Astrocyte of the cerebellum (primary cell): ENCODE measurements around the gene STT3B.

ENCODE experiments used
- DNase-seq: peaks from one replicate; pipeline ENCODE4 v3.0.0-alpha.2; 2011; ENCODE audit warnings: low read depth
- H3K4me3 ChIP-seq: 2 replicates; pipeline ENCODE4 v1.5.1; 2011; ENCODE audit warnings: mild to moderate bottlenecking, low read depth, low read length, moderate library complexity
- in situ Hi-C: cut with HindIII; loops from 2 replicates; pipeline ENCODE4 v1.10.0; 2017; ENCODE audit warnings: low sequenced_read_pairs
- TF ChIP-seq, protein P1 (sequence below): IDR thresholded peaks from 2 replicates; pipeline ENCODE4 v1.5.1; 2012; ENCODE audit warnings: low read length, low read depth, moderate library complexity, mild to moderate bottlenecking; ENCODE audit errors: missing control alignments

STT3B gene

DNA sequence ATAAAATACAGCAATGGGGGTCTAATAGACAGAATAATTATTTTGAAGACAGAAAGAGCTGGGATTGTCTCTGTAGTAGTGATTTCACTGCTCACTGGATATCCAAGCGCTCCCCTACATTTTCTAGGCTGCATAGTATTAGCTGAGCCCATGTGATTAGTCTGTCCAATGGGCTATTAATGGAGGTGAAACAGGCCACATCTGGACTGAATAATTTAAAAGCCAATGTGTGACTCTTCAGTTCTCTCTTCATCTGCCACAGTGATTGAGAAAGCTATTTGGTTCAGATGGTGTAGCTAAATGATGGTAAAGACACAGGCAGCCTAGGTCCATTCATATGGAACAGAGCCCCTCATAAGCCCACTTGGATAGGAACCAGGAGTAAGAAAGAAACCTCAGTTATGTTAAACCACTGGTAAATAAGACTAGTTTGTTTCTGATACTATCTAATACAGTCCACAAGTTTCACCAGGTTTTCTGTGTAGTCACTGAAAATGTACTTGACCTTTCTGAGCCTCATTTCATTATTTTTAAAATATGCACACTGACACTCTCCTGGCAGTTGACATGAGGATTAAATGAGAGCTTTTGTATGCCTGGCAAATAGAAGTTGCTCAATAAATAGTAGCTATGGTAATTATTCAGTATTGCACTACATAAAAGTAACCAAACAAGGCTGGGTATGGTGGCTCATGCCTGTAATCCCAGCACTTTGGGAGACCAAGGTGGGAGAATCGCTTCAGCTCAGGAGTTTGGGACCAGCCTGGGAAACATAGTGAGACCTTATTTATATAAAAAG lies 17.0 kb upstream of the STT3B start:
- H3K4me3 ChIP-seq, result no peak overlapping the region
- DNase-seq, result no peak
- in situ Hi-C loops, result no loop called here
- TF ChIP-seq, protein P1, sequence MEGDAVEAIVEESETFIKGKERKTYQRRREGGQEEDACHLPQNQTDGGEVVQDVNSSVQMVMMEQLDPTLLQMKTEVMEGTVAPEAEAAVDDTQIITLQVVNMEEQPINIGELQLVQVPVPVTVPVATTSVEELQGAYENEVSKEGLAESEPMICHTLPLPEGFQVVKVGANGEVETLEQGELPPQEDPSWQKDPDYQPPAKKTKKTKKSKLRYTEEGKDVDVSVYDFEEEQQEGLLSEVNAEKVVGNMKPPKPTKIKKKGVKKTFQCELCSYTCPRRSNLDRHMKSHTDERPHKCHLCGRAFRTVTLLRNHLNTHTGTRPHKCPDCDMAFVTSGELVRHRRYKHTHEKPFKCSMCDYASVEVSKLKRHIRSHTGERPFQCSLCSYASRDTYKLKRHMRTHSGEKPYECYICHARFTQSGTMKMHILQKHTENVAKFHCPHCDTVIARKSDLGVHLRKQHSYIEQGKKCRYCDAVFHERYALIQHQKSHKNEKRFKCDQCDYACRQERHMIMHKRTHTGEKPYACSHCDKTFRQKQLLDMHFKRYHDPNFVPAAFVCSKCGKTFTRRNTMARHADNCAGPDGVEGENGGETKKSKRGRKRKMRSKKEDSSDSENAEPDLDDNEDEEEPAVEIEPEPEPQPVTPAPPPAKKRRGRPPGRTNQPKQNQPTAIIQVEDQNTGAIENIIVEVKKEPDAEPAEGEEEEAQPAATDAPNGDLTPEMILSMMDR, result no peak

DNA sequence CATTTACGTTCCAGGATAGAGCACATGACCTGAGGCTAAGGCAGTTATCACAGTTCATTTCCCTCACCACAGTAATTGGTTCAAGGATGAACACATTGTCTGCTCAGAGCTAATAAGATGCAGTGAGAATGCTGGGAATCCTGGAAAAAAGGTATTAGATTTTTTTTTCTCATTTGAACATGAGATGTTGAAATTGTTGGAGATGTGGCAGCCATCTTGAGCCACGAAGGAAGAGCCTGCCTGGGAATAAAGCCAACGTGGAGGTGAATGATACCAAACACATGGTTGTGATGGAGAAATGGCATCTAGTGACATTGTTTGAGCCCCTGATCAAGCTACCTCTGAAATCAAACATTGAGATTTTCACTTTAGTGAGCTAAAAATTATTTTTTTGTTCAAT lies 16.0 kb upstream of the STT3B start:
- no peak for DNase-seq
- in situ Hi-C loops, result no loop called here
- H3K4me3 ChIP-seq, result no peak overlapping the region
- TF ChIP-seq, protein P1, result no peak

DNA sequence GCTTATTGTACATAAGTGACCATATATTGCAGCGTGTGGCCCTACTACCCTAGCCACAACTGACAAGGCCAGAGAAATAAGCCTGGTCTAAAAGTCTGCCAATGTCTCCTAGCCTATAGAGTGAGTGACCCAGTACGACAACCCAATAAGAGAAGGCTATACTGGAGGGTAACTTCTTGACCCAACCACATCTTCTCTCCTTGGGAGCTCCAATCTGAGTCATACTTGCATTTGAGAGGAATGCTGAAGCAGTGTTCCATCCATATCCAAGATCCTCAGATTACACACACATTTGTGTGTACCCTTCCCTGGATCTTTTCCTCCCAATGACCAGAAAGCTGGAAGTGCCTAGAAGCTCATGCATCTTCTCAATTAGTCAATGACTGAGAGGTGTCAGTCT lies 11.3 kb upstream of the STT3B start:
- TF ChIP-seq, protein P1, result no peak
- no peak for DNase-seq
- in situ Hi-C loops, result no loop called here
- H3K4me3 ChIP-seq, result no peak overlapping the region

DNA sequence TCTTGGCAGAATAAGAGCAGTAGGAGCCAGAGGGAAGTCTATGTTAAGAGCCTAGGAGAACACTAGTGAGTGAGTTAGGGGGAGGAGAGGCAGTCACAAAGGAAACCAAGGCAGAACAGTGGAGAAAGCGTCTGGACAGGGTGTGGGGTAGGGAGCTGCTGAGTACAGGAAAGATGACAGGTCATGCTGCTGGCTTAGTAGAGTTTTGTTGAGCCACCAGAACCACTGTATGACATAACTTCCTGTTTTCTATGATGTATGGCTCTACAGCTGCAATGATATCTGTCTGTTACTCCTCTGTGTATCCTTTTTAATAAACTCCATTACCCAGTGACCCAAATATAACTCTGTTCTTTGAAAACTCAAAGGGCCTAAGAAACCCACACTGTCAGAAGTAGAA lies 10.6 kb upstream of the STT3B start:
- in situ Hi-C loops, result no loop called here
- no peak overlapping the region for H3K4me3 ChIP-seq
- no peak for DNase-seq
- TF ChIP-seq, protein P1, result no peak

DNA sequence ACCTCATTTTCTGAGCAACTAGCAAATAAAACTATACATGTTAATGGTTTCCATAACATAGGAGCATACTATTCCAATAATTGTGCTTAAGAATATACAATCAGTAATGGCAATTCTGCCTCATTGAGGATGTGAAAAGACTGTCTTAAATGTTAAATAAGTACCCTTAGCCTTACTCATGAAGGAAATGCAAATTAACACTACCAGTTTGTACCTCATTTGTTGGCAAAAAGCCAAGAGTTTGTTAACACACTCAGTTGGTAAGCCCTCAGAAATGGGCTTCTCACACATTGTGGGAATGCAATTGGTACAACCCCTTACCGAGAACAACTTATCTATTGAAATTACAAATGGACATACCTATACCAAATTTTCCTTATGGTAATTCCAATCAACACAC lies 9.2 kb upstream of the STT3B start:
- H3K4me3 ChIP-seq, result no peak overlapping the region
- TF ChIP-seq, protein P1, result no peak
- no peak for DNase-seq
- in situ Hi-C loops, result no loop called here

DNA sequence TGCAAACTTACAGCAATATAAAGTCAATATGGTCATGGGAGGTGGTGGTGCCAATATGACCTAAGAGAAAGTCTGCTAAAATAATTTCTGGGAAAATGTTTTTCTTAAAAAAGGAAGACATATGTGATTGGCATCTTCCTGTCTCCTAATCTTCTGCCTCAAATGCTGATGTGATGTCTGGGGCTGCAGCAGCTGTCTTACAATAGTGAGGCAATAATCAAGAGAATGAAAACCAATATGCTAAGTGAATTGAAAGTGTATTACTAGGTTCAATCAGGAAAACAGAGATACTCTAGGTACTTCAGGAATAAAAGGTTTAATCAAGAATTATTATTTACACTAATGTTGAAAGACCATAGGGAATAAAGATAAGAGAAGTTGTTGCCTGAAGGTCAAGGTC lies 7.2 kb upstream of the STT3B start:
- DNase-seq, result no peak
- no peak overlapping the region for H3K4me3 ChIP-seq
- in situ Hi-C loops, result no loop called here
- TF ChIP-seq, protein P1, result no peak

DNA sequence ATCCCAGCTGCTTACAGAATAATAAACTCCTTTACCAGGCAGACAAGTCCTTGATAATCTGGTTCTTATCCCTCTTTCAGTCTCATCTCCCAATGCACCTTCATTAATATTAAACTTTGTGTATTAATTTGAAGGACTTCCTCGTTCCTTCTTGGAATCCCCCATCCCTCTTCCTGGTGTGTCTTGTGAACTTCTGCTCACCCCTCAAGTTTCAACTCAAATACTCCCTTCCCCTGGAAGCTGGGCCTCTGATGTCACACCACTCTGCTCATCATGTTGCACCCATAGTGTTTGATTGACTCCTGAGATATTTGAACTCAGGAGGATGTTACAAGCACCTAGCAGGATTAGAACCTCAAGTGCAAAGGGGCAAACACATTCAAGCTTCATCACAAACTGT lies 3.3 kb upstream of the STT3B start:
- in situ Hi-C loops, result no loop called here
- no peak for DNase-seq
- no peak overlapping the region for H3K4me3 ChIP-seq
- TF ChIP-seq, protein P1, result no peak
